ENCODE results near the gene RNU5B-1. TPM values are rescaled to one million over a fixed set of nuclear protein-coding genes. Genes with fewer than 3 reads are reported as not detected.

RNU5B-1 gene
- total RNA-seq, 4 donors from 2014 or later = not detected

DNA sequence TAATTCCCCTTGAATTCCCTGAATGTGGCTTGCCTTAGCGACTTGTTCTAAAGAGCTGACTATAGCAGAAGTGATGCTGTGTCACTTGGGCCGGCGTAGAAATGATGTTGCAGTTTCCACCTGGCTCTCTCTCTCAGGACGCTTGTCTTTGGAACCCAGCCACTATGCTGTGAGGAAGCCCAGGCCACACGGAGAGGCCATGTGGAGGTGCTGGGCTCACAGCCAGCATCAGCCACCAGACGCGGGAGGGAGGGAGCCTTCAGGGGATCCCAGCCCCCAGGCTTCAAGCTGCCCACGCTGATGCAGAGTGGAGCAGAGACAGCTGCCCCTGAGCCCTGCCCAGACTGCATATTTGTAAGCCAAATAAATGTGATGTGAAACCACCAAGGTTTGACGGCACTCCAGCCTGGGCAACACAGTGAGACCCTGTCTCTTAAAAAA, 18.6 kb downstream of the RNU5B-1 start:
- TF ChIP-seq, protein P1, sequence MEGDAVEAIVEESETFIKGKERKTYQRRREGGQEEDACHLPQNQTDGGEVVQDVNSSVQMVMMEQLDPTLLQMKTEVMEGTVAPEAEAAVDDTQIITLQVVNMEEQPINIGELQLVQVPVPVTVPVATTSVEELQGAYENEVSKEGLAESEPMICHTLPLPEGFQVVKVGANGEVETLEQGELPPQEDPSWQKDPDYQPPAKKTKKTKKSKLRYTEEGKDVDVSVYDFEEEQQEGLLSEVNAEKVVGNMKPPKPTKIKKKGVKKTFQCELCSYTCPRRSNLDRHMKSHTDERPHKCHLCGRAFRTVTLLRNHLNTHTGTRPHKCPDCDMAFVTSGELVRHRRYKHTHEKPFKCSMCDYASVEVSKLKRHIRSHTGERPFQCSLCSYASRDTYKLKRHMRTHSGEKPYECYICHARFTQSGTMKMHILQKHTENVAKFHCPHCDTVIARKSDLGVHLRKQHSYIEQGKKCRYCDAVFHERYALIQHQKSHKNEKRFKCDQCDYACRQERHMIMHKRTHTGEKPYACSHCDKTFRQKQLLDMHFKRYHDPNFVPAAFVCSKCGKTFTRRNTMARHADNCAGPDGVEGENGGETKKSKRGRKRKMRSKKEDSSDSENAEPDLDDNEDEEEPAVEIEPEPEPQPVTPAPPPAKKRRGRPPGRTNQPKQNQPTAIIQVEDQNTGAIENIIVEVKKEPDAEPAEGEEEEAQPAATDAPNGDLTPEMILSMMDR (IDR thresholded peaks at IDR 0.05; ENCODE audit: low read depth) = no peak

DNA sequence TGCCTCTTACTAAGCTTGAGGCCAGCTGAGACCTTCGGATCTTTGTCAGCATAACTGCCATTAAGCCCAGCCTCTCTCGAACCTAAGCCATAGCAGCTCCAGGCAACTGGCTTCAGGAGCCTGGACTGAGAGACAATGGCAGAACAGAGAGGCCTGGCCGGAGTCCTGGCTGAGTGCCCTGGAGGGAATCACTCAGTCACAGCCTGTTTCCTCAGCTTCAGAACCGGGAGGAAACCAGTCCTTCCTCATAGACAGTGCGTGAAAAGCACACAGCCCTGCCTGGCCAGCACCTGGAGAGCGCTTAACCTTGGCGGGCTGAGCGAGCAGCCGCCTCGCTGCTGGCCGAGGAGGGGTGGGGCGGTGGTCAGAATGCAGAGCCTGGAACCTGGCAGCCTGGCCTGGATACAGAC, 21.6 kb downstream of the RNU5B-1 start:
- TF ChIP-seq, protein P1 (IDR thresholded peaks at IDR 0.05; ENCODE audit: low read depth) = no peak

DNA sequence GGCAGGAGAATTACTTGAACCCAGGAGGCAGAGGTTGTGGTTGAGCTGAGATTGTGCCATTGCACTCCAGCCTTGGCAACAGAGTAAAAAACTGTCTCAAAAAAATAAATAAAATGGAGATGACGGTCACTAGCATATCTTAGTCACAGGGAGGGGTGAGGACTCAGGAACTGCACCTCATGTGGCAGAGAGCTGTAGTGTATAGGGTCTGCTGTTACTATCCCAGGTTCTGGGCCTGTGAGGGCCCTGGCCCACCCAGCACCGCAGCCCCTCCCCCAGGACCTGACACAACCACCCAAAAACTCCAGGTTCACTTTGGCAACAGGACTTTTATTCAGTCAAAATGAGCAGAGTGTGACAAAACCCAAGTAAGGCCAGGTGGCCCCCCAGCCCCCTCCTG, 22.3 kb downstream of the RNU5B-1 start:
- TF ChIP-seq, protein P1 (IDR thresholded peaks at IDR 0.05; ENCODE audit: low read depth) = no peak

DNA sequence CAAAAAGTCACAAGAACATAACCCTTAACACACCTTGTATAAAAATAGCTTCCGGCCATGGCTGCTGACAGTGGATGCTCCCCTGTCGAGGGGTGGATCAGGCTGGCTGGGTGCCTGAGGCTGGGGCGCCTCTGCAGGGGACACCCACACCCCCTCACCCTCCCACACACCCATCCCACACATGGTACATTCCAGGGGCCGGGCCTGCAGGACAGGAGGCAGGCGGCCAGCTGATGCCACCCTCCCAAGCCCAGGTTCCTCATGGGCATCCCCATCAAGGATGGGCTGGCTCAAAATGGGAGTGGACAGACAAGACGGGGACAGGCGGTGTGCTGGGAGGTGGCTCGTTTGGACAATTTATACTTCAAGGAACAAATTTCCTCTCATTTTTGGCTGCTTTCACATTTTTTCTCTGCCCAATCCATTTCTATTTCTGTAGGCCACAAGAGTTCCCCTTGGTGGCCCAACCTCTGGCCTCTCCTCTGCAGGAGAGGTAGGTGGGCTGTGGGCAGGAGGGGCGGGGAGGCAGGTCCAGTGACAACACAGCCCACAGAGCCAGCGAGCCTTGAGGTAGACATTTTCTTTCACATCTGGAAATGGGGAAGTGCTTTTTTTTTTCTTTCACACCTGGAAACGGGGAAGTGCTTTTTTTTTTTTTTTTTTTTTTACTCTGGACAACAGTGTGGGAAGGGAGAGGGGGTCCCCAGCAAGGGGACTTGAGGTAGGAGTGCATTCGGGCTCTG, 23.3 kb downstream of the RNU5B-1 start:
- TF ChIP-seq, protein P1 (IDR thresholded peaks at IDR 0.05; ENCODE audit: low read depth) = no peak

DNA sequence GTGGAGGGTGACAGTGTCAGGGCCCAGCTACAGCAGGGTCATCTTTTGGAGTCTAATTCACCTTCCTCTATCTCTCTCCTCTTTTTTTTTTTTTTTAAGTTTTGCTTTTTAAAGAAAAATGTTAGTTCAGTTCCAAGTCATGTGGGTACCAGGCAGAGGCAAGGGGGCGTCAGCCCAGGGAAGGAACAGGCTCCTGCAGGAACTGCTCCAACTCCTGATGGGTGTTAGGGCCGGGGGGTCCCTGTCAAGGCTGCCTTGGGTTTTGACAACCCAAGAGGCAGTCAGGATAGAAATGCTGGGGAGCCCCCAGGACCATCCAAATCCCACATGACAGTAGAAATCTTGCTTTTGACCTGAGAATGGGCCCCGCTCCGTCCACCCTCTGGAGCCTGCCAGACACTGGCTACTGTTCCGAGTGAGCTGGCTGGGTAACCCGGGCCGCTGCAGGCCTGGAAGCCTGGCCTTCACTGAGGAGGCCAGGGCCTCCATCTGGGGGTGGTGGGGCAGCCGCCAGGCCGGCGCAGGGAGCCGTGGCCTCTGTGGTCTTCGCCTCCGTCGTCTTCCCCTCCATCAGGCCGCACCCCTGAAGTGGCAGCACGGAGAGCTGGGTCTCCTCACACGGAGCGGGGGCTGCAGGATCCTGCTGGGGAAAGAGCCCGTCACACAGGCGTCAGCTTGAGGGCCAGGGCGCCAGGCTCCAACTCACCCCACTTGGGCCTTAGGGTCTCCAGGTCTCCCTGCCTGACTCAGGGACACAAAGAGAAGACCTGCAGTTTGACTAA, 24.2 kb downstream of the RNU5B-1 start:
- TF ChIP-seq, protein P1 (IDR thresholded peaks at IDR 0.05; ENCODE audit: low read depth) = no peak

DNA sequence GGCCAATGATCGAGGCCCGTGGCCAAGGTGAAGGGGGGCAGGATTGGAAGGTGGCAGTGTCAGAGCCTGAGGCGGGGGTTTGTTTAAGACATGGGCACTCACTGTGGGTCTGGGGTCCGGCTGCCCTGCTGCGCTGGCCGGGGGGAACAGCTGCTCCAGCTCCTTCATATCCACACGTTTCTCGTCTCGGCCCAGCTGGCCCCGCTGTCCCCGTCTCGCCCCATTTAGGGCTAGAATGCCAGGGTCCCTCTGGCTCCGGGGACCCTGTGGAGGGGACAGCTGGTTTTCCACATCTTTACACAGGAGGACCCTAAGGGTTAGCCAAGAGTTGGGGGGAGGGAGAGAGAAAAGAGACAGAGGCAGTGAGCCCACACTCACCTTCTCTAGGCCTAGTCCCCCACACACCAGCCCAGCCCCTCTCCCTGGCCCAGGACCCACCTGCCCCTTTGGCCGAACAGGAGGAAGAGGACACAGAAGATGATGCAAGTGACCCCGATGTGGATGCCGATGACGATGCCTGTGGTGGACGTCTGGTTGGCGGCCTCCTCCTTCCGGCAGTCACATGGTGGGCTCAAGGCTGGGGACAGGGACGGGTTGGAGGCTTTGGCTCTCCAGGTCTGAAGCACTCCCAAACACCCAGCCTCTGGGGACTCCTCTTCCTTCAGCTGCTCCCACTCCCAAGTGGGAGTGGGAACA, 25.0 kb downstream of the RNU5B-1 start:
- TF ChIP-seq, protein P1 (IDR thresholded peaks at IDR 0.05; ENCODE audit: low read depth) = no peak
